Activated CD4-positive, CD25-positive, alpha-beta regulatory T cell treated with anti-CD3 and anti-CD28 coated beads, Interleukin-2, amount 50 U/mL, for 16 hours (primary cell): Measurements from ENCODE around the gene ATL2.
"Not testable (repeated sequence)": the region's sequence is repeated elsewhere in the genome, so short reads cannot be mapped to it uniquely, and the experiment has no call there.

Experiments used
- DNase-seq: peaks from one replicate; pipeline ENCODE4 v3.0.0-alpha.2; 2020; ENCODE audit warnings: low read depth, low spot score

The ATL2 gene

GRCh38 chr2:38377050-38377828 is at the start of gene ATL2:
Gene ATL2 (minus strand): TSS chr2:38377273. CDS start chr2:38377260, 13 bp downstream.
- peak; percentile 84 for DNase-seq

DNA sequence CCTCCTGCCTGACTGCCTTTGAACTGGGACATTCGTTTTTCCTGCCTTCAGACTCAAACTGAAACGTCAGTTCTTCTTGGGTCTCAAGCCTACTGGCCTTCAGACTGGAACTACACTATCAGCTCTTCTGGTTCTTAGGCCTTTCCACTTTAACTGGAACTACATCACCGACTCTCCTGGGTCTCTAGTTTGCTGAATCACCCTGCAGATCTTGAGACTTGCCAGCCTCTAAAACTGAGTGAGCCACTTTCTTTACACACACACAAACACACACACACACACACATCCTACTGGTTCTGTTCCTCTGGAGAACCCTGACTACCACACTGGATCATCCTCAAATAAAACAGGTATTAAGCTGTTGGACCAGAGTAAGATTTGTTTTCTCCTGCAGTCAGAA is 46.7 kb upstream of the ATL2 start:
- DNase-seq: no peak

GRCh38 chr2:38421274-38422056 is 44.4 kb upstream of the ATL2 start:
- no peak for DNase-seq

- no peak for DNase-seq
Observed at GRCh38 chr2:38419499-38419898, 42.4 kb upstream of the ATL2 start.

GRCh38 chr2:38418735-38419134 is 41.7 kb upstream of the ATL2 start:
- no peak for DNase-seq

- no peak for DNase-seq
Observed at GRCh38 chr2:38417745-38418689, 40.9 kb upstream of the ATL2 start.

GRCh38 chr2:38416296-38417036 is 39.4 kb upstream of the ATL2 start:
- DNase-seq: no peak

GRCh38 chr2:38415728-38416291 is 38.7 kb upstream of the ATL2 start:
- DNase-seq: no peak

GRCh38 chr2:38415023-38415422 is 38.0 kb upstream of the ATL2 start:
- DNase-seq: no peak

- DNase-seq: not testable (repeated sequence)
Observed at GRCh38 chr2:38412235-38412871, 35.3 kb upstream of the ATL2 start.

DNA sequence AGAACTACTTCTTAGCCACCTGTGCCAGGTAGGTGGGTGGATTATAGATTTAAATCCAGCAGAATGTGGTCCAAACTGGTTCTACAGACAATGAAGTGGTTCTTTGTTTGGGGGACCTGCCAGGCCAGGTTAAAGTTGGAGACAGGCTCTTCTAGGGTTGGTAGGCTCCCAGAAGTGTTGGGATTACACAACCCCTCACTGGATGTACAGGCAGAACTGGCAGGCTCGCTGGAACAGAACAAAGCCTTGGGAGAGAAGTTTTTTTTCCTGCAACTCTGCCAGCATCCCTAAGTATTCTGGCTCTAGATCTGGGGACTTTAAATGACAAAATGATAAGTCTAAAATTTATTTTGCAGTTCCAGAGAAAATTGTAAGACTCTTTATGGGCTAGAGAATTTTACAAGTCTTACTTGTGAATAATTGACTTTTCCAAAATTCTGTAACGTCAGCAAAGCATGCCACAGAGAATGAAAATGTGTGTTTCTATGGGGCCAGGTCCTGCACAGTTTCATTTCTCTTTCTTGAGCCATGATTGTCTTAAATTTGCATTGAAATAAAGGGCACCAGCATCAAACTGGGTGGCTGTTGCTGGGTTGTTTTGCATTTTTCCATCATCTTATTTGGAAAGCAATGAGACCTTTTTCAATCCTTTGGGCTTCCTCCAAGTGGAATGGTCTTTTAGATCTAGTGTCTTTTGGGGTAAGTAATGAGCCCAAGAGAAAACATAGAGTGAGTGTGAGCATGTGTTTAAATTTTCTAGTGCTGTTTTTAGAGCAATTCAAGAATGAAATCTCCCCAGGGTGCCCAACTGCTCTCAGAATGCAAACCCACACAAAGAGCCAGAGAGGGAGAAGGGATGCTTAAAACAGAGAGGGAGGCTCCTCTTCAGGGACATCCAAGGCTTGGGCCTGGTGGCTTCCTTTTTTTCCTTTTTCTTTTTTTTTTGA is 32.4 kb upstream of the ATL2 start:
- no peak for DNase-seq

- DNase-seq: no peak
Observed at GRCh38 chr2:38407111-38407682, 30.1 kb upstream of the ATL2 start.

DNA sequence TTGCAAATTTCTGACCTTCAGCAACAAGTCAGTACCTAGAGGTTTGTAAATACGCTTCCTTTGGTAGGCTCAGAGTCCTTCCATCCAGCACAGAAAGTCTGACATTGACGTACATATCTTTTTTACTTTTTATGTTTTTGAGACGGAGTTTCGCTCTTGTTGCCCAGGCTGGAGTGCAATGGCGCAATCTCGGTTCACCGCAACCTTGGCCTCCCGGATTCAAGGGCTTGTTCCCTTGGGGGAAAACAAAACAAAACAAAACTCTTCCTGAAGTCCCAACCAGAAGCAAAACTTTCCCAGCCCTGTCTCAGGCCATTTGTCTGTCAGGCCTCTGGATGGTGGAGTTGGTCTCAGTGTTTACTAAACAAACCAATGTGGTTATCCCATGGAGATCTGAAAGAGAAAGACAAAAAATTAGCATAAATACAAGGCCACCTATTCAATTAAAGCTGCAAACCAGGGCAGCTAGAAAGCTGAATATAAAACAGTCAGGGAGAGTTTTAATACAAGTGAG is 29.6 kb upstream of the ATL2 start:
- DNase-seq: no peak

DNA sequence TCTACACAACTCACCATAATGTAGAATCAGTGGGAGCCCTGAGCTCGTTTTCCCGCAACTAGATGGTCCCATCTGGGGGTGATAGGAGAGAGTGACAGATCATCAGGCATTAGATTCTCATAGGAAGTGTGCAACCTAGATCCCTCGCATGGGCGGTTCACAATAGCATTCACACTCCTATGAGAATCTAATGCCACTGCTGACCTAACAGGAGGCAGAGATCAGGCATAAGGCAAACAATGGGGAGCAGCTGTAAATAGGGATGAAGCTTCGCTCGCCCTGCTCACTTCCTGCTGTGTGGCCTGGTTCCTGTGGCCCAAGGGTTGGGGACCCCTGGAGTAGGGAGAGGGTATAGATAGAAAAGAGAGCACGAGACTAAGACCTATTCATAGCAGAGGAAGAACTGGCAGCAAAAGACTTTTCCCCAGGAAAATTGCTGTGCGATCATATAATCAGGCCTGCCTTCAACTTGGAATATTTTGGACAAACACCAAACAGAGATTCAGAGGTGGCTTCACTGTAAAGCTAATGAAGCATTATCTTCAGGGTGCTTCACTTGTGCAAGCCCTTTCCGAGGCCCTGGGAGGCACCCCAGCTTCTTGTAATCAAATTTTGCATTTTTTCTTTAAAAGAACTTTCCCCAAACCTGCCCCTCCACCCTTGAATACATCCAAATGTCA is 29.0 kb upstream of the ATL2 start:
- DNase-seq: no peak

GRCh38 chr2:38400513-38400912 is 23.4 kb upstream of the ATL2 start:
- DNase-seq: no peak

DNA sequence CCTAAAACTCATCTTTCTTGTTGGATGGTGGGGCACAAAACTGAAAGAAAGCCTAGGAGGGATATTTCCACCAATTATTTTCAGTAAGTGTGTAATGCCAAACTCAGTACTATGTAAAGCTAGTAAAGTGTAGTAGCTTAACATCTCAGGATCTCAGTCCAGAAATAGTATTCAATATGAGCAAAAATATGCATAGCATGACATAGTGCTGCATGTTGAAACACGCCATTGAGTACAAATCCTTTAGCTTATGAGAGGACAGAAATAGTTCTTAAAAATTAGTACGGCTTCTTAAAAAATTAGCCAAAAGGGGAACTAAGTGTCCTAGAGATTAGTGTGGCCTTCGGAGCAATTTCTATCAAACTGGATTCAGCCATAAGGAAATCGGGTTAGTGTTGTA is 21.7 kb upstream of the ATL2 start:
- no peak for DNase-seq

GRCh38 chr2:38394903-38395341 is 17.8 kb upstream of the ATL2 start:
- DNase-seq: no peak

DNA sequence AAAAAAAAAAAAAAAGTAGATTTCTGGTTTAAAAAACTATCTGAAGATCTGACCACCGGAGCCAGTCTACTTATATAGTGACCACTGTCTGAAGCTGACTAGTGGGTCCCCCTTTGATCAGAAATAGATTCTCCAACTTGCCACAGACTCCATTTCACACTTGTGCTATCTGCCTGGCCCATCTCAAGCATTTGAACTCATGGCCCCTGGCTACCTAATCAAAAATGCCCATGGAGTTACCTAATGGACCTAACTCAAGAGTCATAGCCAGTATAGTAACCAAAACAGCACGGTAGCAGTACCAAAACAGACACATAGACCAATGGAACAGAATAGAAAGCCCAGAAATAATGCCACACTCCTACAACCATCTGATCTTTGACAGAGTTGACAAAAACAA is 17.0 kb upstream of the ATL2 start:
- DNase-seq: no peak
